ENCODE data around the gene ZIC5.

ZIC5 gene

GRCh38 chr13:99987154-99988019, 15.8 kb upstream of the ZIC5 start:
- no peak for DNase-seq (ENCODE audit: low read depth)

- DNase-seq (ENCODE audit: low read depth) = no peak
Observed at GRCh38 chr13:99986741-99987140, 15.2 kb upstream of the ZIC5 start.

- no peak for DNase-seq (ENCODE audit: low read depth)
Observed at GRCh38 chr13:99985886-99986527, 14.4 kb upstream of the ZIC5 start.

GRCh38 chr13:99985241-99985874, 13.8 kb upstream of the ZIC5 start:
- no peak for DNase-seq (ENCODE audit: low read depth)

- peak; percentile 89 for DNase-seq (ENCODE audit: low read depth)
Observed at GRCh38 chr13:99984461-99985240, 13.1 kb upstream of the ZIC5 start.

- no peak for DNase-seq (ENCODE audit: low read depth)
Observed at GRCh38 chr13:99983499-99984401, 12.2 kb upstream of the ZIC5 start.

GRCh38 chr13:99982731-99983498, 11.3 kb upstream of the ZIC5 start:
- DNase-seq (ENCODE audit: low read depth) = peak; percentile 43

- DNase-seq (ENCODE audit: low read depth) = no peak
Observed at GRCh38 chr13:99982036-99982730, 10.6 kb upstream of the ZIC5 start.

- no peak for DNase-seq (ENCODE audit: low read depth)
Observed at GRCh38 chr13:99981735-99982035, 10.1 kb upstream of the ZIC5 start, which contains the start of gene ZIC2. Gene ZIC2 (plus strand): TSS chr13:99981784. CDS start chr13:99982065, 281 bp downstream.

GRCh38 chr13:99980824-99981734, 9.5 kb upstream of the ZIC5 start:
- peak; percentile 63 for DNase-seq (ENCODE audit: low read depth)

- DNase-seq (ENCODE audit: low read depth) = peak; percentile 68
Observed at GRCh38 chr13:99980201-99980823, 8.7 kb upstream of the ZIC5 start.

- no peak for DNase-seq (ENCODE audit: low read depth)
Observed at GRCh38 chr13:99979453-99980200, 8.1 kb upstream of the ZIC5 start.

GRCh38 chr13:99978799-99979452, 7.4 kb upstream of the ZIC5 start:
- no peak for DNase-seq (ENCODE audit: low read depth)

GRCh38 chr13:99977912-99978798, 6.6 kb upstream of the ZIC5 start:
- DNase-seq (ENCODE audit: low read depth) = no peak

GRCh38 chr13:99977334-99977911, 5.9 kb upstream of the ZIC5 start:
- DNase-seq (ENCODE audit: low read depth) = no peak

GRCh38 chr13:99976575-99976974, 5.0 kb upstream of the ZIC5 start:
- DNase-seq (ENCODE audit: low read depth) = no peak

Data from CMK (cell line).